ENCODE results near the gene UTP18.
"Not testable (repeated sequence)": the region's sequence is repeated elsewhere in the genome, so short reads cannot be mapped to it uniquely, and the experiment has no call there.

Gene UTP18

DNA sequence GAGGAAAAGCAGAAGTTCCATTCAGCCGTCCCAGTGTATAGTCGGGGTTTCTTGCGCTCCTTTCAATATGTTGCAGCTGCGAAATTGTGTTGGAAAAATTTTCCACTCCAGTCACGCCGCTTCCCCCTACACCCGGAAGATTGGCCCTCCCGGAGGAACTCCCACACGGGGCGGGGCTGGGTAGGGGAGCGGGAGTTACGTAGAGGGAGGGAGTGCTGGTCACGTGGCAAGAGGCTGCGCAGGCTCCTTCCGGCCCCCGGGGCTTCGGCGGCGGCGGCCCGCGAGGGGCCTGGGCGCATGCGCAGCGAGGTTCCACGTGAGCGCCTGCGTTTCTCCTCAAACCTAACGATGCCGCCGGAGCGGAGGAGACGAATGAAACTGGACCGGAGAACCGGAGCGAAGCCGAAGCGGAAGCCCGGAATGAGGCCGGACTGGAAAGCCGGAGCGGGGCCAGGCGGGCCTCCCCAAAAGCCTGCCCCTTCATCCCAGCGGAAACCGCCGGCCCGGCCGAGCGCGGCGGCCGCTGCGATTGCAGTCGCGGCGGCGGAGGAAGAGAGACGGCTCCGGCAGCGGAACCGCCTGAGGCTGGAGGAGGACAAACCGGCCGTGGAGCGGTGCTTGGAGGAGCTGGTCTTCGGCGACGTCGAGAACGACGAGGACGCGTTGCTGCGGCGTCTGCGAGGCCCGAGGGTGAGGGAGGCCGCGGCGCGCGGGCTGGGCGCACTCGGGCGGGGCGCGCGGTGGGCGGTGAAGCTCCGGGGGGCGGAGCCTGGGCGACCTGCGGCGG, at the start of gene UTP18:
Gene UTP18 (plus strand): TSS at position 310 of the 787 bp plus-strand sequence. CDS start 39 bp downstream, at position 349.
- DNase-seq, result peak; percentile 98

DNA sequence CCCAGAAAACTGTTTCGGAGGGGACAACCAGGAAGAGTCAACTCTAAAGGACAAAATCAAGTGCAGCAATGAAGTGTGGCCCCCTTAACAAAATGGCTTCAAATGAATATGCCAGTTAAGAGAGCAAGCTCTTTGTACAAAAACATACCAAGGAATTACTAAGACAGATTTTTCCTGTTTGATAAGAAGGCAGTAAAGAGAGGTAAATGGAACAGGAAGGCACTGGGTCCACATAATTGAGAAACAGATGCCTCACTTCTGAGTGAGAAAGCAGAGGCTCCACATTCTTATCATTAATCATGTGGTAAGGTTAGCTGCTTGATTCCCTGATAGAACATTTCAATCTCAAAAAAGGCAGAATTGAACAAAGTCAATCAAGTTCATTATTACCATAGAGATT, 45.4 kb upstream of the UTP18 start:
- DNase-seq, result no peak

DNA sequence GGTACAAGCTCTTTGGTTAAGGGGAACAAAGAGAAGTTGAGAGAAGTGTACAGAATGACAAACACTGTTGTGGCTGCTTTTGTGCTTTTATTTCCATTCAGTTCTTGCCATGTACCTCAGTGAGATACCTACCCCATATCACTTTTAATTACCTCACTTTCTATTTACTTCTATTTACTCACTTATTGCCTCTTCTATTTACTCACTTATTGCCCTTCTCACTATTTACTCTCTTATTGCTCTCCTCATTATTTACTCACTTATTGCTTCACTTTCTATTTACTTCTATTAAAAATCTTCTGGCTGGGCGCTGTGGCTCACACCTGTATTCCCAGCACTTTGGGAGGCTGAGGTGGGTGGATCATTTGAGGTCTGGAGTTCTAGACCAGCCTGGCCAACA, 42.4 kb upstream of the UTP18 start:
- no peak for DNase-seq

DNA sequence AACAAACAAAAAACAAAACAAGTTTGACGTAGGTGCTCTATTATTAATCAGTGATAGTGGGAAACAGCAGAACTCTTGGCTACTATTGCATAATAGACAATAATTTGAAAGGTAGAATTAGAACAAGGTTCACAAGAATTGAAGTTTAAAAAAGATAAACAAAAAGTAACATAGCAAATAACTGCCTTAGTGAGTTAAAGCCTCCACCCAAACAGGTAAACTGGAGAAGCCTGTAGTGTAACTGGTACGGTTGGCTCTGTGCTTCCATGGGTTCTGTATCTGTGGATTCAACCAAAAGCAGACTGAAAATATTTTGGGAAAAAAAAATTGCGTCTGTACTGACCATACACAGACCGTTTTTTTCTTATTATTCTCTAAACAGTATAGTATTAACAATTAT, 39.0 kb upstream of the UTP18 start:
- no peak for DNase-seq

DNA sequence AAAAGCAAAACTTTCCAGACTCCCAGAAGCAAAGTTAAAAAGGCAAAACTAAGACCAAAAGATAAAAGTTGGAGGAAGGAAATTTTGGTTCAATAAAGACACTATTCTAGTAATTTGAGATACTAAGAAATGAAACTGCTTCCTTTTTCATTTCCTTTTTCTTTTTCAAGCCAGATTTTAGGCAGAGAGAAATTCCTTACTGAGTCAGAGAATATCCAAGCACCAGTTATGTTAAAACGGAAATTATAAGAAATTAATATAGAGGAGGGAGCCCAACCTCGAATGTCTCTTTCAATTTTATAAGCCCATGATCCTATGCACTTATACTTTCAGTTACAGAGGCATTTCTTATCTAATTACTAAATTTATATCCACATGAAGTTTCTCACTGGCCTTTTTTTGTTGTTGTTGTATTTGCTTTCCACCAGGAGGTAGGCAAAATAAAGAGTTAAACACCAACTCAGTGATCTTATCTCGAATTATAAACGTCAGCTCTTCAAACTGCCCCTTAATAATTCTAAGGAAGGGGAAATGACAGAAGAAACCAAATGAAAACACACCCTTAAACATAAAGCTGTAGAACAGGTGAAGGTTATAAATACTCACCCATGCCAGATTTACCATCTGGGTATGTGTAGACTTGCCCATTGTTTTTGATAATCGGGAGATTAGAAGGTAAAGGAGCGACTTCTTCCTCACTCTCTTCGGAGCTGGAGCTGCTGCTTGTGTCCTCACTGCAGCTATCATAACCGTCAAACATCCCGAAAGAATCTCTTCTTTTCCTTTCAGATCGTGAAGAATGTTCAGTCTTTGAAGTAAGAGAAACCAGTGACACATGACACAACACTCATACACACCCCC, 35.7 kb upstream of the UTP18 start:
- DNase-seq, result no peak

DNA sequence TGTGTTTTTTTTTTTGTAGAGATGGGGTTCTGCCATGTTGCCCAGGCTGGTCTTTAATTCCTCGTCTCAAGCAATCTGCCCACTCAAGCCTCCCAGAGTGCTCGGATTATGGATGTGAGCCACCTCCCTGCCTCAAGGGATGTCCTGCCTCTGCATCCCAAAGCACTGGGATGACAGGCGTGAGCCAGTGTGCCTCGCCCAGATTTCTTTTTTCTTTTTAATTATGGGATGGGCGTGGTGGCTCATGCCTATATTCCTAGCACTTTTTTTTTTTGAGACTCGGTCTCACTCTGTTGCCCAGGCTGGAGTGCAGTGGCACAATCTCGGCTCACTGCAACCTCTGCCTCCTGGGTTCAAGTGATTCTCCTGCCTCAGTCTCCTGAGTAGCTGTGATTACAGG, 34.8 kb upstream of the UTP18 start:
- DNase-seq, result not testable (repeated sequence)

DNA sequence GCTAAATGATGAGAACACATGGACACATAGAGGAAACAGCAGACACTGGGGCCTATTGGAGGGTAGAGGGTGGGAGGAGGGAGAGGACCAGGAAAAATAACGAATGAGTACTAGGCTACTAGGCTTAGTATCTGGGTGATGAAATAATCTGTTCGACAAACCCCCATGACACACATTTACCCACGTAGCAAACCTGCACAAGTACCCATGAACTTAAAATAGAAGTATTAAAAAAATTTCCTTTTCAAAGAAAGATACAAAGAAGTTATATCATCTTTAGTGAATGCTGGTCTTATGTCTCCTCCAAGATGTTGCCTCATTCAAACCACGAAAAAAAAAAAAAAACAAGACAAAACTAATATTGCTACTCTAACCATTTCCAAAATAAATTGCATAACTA, 32.2 kb upstream of the UTP18 start:
- no peak for DNase-seq

DNA sequence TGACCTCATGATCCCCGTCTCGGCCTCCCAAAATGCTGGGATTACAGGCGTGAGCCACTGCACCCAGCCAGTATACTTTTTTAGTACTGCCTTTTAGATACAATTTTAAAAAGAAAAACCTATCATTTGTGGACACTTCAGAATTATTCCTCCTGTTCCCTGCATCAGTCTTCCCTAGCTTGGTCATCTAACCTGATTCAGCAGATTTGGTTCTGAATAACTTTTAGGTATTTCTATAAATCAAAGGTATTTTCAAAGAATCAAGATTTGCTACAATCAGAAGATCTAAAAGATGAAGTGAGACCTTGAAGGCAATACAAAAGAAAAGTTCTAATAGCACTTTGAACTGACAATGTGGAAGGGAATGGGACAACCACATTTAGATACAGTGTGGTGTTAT, 30.5 kb upstream of the UTP18 start:
- no peak for DNase-seq

DNA sequence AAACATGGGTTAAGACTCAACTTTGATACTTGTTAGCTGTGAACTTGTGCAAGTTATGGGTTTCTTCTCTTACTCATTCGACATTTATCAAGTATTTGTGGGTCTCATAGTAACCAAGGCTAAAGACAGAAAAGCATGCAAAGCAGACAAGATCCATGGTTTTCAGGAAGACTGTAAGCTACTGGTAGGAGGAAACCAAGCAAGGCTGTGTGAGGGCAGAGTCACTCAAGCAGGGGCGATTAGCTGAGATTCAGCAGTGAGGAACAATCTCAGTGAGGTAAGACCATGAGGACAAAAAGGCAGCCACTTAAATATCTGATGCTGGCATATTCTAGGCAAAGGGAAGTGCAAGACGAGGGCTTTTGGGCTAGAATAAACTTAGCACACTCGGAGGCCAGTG, 30.0 kb upstream of the UTP18 start:
- DNase-seq, result no peak

DNA sequence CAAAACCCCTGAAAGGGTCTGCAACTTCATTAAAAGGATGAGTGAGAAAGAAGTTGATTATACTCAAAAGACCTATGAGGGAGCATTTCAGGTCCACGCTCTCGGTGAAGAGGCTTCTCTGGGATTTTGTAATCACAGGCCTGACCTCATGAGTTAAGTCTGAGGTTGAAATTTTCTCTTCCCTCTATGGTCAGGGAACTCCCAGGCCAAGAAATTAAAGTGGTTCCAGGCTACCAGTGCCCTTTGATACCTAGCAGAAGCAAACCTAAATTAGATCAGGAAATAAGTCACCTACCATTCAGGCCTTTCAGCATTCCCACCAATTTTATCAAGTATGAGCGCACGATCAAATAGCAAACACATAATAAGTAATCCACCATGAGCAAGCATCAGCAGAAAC, 28.3 kb upstream of the UTP18 start:
- DNase-seq, result no peak

DNA sequence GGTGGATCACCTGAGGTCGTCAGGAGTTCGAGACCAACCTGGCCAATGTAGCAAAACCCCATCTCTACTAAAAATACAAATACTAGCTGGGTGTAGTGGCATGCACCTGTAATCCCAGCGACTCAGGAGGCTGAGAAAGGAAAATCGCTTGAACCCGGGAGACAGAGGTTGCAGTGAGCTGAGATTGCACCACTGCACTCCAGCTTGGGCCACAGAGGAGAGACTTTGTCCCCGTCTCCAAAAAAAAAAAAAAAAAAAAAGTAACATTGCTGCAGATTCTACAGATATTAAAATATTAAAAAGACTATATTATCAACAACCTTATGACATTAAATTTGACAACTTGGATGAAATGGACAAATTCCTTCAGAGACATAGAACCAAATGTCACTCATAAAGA, 26.2 kb upstream of the UTP18 start:
- DNase-seq, result no peak

DNA sequence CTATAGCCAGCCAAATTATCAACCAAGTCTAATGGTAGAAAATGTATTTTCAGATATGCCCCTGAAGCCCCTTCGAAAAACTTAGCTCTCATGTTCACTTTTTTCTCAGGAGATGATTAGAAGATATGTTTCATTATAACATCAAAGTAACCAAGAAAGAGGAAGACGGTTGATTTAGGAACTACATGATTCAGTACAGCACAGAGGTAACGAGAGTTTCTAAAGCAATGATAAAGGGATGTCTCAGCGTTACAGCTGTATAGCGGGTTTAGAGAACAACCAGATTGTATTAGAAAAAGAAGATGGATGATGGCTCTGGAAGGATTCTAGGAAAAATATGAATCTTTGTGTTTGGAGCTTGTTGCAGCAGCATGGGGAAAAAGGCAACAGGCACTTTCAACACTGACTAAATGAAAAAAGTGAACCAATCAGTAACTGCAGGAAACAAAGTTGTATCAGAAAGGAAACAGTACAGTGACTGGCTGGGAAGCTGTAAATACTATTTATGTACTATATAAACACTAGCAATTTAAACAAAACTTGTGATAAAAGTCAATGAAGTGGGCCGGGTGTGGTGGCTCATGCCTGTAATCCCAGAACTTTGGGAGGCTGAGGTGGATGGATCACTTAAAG, 22.0 kb upstream of the UTP18 start:
- no peak for DNase-seq

DNA sequence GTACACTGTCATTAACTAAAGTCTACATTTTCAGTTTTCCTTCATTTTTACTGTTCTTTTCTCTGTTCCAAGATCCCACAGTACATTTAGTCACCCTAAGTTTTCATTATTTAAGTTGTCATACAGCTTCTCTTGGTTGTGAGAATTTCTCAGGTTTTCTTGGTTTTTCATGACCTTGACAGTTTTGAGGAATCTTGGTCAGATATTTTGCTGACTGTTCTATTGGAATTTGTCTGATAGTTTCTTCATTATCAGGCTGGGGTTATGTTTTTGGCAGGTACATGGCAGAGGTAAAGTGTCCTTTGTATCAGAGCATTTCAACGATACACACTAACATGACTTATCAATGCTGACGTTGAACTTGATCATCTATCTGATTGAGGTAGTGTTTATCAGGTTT, 20.1 kb upstream of the UTP18 start:
- DNase-seq, result no peak

DNA sequence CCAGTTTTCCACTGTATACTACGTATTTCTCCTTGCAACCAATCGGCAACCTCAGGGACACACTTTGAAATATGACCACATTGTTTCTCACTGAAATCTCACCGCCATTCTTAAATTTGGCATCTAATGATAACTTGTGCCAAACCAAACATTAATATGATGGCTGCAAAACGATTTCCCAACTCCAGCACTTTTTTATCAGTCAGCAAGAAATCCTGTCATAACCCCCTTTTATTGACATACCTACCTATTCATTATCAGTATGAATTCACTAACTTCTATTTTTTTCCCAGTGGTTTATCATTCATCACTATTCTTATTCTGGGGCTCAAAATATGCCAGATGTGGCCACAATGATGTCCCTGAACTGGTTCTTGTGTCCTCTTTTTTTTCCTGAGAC, 16.3 kb upstream of the UTP18 start:
- no peak for DNase-seq

DNA sequence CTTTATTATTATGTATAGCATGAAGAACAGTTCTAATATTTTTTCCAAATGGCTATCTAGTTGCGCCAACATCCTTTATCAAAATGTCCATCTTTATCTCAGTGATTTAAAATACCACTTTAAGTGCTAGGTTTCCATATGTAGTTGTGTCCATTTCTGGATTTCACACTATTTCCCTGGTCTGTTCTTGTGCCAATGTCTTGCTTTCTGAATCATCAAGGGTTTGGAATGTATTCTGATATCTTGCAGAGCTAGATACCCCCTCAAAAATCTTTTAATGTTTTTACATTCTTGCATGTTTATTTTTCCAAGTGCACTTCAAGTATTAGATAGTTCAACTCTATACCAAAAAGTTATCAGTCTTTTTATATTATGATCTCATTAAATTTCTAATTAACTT, 14.8 kb upstream of the UTP18 start:
- no peak for DNase-seq

DNA sequence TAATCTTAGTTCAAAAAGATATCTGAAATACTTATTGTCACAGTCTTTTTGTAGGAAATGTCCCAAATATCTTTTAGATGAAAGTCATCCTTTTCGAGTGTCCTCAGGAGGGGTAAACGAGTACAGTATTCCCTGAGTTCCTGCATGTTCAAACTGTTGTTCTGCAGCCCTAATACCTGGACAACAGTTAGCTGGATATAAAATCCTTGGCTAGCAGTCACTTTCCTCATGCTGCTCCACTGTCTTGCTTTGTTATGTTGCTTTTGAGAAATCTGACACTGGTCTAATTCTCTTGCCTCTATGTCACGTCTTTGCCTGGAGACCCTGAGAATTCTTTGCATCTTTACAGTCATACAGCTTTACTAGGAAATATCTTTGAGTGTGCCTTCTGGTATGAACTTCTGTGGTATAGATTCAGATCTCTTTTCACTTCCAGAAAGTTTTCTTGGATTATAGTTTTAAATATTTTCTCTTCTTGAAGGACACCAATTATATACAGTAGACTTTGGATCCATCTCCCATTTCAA, 10.0 kb upstream of the UTP18 start:
- DNase-seq, result no peak

DNA sequence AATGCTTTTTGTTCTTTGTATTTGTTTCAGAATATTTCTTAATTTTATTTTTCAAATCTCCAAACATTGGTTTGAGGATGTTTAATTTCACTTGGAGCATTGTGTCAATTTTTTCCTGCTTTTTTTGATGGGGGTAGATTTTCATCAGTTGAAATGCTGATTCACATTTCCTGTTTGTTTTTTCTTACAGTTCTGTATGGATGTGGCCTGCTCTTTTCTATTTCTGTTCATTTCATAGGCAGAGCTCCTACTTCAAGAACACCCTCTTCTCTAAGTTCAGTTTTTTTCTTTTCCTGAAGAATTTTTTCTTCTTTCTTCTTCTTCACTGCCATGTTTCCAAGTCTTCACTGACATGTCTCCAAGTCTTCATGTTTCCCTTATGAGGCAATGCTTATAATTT, 9.3 kb upstream of the UTP18 start:
- DNase-seq, result no peak

DNA sequence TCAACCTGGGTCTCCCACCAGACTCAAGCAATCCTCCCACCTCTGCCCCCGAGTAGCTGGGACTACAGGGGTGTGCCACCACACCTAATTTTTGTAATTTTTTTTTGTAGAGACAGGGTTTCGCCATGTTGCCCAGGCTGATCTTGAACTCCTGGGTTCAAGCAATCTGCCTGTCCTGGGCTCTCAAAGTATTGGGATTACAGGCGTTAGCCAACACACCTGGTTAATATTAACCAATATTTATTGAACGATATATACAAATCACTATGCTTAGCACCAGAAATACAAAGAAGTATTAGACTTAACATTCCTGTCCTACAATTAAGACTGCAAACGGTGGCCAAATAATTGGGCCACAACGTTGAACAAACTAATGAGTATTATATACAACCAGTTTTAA, 4.7 kb upstream of the UTP18 start:
- DNase-seq, result no peak

DNA sequence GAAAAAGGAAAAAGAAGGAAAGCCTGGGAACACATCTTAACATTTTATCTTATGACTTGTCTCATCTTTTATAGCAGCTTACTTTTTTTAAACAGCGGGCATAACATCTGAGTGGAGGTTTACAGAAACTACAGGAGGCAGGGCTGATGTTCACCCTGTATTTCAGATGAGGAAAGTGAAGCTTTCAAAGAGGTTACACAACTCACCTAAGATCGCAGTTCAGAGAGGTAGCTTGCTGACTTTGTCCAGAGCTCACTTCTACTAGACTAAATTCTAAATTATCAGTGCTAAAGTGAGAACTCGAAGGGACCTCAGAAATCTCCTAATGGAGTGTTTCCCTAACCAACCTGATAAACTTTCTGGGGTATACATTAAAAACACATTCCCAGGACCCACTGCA, 4.2 kb upstream of the UTP18 start:
- no peak for DNase-seq

DNA sequence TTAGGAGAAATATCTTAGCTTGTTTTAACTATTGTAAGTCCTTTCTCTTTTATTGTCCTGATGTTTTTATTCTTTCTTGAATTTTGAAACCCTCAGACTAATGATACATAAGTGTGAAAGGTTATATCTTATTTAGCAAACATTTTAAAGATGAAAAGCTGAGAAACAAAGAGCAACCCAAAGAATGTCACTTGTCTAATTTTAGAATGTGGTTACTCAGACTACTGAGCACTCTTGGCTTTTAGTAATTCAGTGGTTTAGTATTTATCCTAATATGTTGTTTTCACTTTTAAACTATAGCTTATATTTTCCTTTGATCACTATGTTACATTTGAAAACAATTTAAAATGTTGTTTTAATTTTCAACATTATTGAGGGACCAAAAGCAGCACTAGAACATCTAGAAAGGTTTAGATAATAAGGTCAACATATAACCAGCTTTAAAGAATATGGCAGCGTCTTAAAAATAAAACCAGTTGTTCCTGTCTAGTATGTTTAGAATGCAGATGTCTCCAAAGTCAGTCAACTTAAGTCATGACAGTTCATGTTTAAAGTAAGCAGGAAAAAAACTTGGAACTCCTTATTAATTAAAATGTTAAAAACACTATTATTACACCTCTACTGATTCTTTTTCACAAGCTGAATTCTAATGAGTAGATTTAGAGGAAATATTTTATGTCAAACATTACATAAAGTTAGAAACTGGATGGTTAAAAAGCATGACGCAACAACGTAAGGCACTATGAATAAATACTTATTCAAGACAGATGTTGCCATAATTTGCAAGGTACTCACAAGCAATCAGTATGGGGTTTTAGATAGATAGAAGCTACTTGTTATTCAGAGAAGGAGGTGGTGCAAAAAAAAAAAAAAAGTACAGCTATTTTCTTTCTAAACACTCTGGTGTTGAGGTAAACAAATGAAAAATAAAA, 2.9 kb upstream of the UTP18 start:
- no peak for DNase-seq

DNA sequence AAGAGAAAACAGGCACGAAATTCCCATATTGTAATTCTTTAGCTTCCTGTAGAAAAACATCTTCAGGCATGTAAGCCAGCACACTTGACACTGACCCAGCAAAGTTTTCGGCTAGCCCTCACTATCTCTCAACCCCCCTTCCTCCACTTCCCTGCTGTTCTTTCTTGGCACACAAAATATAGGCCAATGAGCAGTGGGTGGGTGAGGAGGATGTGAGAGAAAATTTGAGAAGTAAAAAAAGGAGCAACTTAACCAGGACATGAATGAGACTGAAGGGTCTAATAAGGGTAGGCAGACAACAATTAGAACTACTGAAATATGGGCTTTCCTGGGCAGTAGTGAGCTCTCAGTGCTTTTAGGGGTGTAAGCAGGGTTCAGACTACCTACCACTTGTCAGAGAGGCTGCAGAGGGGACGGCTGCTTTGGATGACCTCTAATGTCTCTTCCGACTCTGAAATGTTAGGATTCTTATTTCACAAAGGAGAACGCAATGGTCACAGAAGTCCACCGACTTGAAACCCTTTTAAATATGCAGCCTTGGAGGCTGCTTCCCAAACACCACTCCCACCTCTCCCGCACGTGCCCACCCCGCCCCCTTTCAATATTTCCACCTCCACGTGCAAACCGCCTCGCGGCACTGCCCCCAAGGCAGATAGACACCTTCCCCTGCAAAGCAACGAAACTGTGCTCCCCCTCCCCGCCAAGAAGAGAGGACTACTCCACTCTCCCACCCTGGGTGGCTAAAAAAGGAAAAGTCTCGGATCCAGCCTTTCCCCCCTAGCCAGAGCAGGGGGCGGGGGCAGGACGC, 1.4 kb upstream of the UTP18 start:
- DNase-seq, result no peak
